ENCODE data around the gene NYAP1.
"Not testable (repeated sequence)": the region's sequence is repeated elsewhere in the genome, so short reads cannot be mapped to it uniquely, and the experiment has no call there.

Gene NYAP1

DNA sequence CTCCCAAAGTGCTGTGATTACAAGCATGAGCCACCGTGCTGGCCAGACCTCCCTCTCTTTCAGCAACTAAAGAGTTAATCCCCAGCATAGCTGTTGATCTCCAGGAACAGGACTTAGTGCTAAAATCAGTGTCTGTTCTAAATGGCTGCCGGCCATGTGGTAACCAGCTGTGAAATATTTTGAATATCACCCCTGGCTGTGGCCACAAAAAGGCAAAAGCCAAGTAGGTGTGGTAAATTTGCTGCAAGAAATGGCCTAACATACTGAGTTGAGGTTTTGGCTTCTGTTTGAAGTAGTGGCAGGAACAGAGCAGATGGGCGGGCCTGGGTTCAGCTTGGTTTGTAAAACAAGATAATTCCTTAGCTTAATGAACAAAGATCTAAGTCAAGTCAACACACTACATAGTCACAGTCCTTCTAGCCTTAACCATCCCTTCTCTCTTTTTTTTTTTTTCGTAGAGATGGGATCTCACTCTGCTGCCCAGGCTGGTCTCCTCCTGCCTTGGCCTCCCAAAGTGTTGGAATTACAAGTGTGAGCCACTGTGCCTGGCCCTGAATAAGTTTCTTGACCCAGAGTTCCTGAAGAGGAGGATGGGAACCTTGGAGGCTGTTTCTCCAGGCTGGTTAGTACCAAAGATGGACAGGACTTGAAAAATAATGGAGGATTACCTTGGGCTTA is 32.5 kb downstream of the NYAP1 start:
- peak; percentile 24 for DNase-seq

DNA sequence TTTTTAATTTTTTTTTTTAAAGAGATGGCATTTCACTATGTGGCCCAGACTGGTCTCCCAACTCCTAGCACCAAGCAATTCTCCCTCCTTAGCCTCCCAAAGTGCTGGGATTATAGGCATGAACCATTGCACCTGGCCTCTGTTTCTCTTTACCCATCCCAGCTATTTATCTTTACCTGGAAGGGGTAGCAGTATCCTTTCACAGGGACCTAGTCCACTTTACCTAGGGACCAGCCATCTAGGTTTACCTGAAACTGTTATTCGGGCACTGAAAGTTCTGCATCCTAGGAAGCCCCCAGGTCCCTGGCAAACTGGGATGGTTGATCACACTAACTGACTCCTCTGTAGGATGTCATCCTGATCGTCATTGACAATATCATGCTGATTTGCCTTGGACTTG is 33.6 kb downstream of the NYAP1 start:
- DNase-seq = no peak

- DNase-seq = no peak
Observed at GRCh38 chr7:100519580-100519979, 35.9 kb downstream of the NYAP1 start.

DNA sequence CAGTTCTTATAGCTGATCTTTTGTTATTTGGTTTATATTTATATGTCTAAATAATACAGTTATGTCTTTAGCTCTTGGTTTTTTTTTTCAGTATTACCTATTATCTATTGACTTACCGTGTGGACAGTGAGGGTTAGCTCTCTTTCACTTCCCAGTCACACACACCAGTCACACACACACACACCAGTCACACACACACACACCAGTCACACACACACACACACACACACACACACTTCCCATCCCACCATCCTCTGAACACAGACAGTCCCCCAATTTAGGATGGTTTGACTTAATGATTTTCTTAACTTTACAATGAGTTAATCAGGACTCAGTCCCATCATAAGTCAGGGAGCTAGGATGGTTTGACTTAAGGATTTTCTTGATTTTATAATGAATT is 36.4 kb downstream of the NYAP1 start:
- no peak for DNase-seq

DNA sequence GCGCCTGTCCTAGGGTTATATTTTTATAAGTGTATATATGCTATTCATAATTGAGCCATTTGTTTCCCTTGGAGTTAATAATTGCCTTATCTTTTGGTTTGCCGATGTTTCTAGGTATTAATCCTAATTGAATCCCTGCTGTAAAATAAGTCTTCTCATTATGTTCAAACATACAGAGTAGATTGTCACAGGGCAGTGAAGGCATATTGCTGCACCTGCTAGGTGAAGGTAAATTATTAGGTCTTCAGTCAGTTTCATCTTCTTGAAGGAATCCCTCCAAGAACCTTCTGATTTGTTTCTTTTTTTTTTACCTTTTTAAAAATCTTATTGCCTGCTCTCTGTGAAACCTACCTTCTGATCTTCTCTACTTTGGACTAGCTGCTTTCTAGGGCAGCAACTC is 37.3 kb downstream of the NYAP1 start:
- no peak for DNase-seq

DNA sequence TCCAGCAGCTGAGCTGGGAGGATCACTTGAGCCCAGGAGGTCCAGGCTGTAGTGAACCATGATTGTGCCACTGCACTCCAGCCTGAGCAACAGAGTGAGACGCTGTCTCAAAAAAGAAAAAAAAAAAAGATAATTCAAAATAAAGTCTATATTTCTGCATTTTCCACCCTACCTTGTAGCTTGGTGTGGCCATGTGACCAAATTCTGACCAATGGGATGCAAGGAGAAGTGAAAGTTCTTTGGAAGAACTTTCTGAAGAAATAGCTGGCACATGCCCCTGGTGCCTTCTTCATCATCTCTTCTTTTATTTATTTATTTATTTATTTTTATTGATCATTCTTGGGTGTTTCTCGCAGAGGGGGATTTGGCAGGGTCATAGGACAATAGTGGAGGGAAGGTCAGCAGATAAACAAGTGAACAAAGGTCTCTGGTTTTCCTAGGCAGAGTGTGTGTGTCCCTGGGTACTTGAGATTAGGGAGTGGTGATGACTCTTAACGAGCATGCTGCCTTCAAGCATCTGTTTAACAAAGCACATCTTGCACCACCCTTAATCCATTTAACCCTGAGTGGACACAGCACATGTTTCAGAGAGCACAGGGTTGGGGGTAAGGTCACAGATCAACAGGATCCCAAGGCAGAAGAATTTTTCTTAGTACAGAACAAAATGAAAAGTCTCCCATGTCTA is 38.3 kb downstream of the NYAP1 start:
- not testable (repeated sequence) for DNase-seq

DNA sequence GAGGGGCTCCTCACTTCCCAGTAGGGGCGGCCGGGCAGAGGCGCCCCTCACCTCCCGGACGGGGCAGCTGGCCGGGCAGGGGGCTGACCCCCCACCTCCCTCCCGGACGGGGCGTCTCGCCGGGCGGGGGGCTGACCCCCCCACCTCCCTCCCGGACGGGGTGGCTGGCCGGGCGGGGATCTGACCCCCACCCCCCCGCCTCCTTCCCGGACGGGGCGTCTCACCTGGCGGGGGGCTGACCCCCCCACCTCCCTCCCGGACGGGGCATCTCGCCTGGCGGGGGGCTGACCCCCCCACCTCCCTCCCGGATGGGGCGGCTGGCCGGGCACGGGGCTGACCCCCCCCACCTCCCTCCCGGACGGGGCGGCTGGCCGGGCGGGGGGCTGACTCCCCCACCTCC is 39.5 kb downstream of the NYAP1 start:
- not testable (repeated sequence) for DNase-seq

- not testable (repeated sequence) for DNase-seq
Observed at GRCh38 chr7:100528108-100528866, 44.6 kb downstream of the NYAP1 start.

GRCh38 chr7:100532165-100533022 is 48.7 kb downstream of the NYAP1 start:
- no peak for DNase-seq

DNA sequence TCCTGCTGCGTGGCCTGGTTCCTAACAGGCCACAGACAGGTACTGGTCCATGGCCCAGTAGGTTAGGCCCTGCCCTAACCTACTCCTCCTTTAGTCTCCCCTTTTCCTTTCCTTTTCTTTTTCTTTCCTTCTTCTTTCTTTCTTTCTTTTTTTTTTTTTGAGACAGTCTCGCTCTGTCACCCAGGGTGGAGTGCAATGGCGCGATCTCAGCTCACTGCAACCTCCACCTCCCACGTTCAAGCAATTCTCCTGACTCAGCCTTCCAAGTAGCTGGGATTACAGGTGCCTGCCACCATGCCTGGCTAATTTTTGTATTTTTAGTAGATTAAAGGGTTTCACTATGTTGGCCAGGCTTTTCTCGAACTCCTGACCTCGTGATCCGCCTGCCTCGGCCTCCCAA is 52.3 kb downstream of the NYAP1 start:
- not testable (repeated sequence) for DNase-seq

- not testable (repeated sequence) for DNase-seq
Observed at GRCh38 chr7:100536695-100537094, 53.0 kb downstream of the NYAP1 start.

DNA sequence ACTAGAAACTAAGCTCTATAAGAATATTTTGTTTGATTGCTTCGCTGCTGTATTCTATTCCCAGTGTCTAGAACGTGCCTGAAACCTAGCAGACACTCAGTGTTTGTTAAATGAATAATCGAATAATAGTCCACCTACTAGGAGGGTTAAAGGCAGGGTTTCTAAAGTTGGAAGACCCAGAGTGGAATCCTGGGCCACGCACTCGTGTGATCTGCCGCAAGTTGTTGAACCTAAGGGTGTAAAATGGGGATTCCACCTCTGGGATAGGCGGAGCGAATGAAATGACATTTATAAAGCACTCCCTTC is 54.6 kb downstream of the NYAP1 start:
- DNase-seq = no peak

DNA sequence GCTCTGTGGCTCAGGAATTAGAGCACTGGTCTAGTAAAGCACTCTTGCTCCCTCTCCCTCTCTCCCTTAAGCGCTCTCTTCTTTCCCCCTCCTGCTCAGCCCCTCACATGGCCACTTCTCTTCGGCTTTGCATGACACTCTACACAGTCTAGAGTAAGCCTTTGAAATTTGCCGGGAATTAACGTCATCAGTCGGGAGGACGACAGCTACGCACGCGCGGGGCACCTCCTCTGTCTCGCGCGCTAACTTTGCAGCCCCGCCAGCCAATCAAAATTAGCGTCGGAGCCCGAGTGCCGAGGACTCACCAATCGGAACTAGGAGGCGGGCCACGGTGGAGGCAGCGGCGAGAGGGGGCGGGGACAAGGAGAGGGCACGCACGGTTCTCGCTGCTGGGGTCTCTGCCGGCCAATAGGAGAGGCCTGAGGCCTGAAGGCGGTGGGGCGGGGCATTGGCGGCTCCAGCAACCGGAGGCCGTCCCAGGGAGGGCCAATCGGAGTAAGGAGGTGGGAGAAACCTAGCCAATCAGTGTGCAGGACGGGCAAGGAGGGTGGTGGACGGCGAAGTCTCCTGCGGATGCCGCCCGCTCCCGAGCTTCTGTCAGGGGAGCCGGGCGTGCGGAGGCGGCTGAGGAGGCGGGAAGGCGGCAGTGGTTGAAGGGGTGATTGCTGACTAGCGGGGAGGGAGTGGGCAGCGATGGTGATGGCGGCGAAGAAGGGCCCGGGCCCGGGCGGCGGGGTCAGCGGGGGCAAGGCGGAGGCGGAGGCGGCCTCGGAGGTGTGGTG is 55.1 kb downstream of the NYAP1 start, which contains the start of gene AGFG2:
Gene AGFG2, plus strand, starts transcription at position 550 of the 782 bp plus-strand sequence. Its CDS starts 144 bp downstream, at position 694.
- peak; percentile 97 for DNase-seq

GRCh38 chr7:100539436-100540006 is 55.8 kb downstream of the NYAP1 start:
- DNase-seq = no peak

DNA sequence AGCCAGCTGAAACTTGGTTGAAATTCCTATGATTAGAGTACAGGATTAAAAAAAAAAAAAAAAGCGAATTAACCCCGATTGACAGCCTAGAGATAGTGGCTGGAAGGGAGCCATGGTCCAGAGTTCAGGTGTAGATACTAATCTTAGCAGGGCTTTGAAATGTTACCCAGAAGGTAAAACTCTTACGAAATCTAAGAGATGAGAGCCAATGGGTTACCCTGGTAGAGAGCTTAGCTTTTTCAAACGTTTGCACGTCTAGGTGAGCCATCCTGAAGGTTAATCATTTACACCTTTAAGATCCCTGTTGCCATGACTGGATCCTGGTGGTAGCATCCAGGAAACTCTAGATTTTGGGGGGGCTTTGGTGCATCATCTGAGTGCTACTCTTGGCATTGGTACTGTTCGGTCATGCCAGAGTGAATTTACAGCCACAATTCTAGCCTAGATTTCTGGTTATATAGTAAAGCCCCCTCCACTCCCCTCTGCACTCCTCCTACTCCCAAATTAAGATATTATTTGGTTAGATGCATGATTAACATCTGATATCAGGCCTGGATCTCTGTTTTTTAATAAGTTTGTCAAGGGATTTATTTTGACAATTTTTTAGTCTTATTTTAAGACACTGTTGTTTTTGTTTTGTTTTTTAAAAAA is 56.5 kb downstream of the NYAP1 start:
- no peak for DNase-seq

GRCh38 chr7:100541309-100541708 is 57.6 kb downstream of the NYAP1 start:
- DNase-seq = not testable (repeated sequence)

DNA sequence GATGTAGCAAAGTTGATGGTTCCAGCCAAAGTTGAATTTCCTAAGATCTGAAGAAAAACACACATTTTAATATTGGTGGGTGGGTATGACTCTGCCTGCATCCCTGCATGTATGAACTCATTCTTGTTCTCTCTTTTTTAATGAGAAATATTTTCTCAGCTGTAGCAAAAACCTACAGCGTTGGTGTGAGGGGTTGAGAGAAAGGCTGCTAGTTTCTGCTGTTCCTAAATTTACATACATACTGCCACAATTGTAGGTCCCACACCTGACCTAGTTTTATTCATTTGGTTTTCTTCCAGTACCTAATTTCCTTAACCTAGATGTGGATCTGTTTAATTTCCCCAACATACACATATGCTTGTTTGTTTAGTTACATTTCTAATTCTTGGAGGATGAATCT is 59.9 kb downstream of the NYAP1 start:
- no peak for DNase-seq

GRCh38 chr7:100544386-100544785 is 60.7 kb downstream of the NYAP1 start:
- no peak for DNase-seq

All from T1000 (cell line).